ENCODE results near the gene PRDM8.

PRDM8 gene

GRCh38 chr4:80189581-80189955 lies 7.7 kb upstream of the PRDM8 start:
- Histone ChIP-seq H3K4me2 (ENCODE audit: low read length) (no peak overlapping the region), H3K27me3 (ENCODE audit: low read depth, low read length) (peaks cover 12% of the 10 kb centered on the region), H3K9ac (ENCODE audit: low read length) (no peak overlapping the region), H3K4me3 (ENCODE audit: low read length) (no peak overlapping the region), H4K20me1 (ENCODE audit: insufficient read depth, low read length) (no peaks in the 10 kb centered on the region), H2AFZ (ENCODE audit: low read depth, low read length) (no peak overlapping the region), H3K27ac (ENCODE audit: low read length) (no peak overlapping the region), H3K9me3 (ENCODE audit: insufficient read depth, low read length) (no peaks in the 10 kb centered on the region), H3K79me2 (ENCODE audit: low read length) (no peaks in the 10 kb centered on the region), H3K4me1 (ENCODE audit: low read length) (peaks cover 6% of the 10 kb centered on the region; the same call in 1 of the 2 replicates), H3K36me3 (replicated peaks; ENCODE audit: low read depth, low read length) (no peaks in the 10 kb centered on the region)
- TF ChIP-seq EZH2phosphoT487 (IDR thresholded peaks at IDR 0.05; ENCODE audit: low read depth) (no peak), CTCF (IDR thresholded peaks at IDR 0.05; ENCODE audit: low read depth, low read length) (no peak)

GRCh38 chr4:80189956-80190677 lies 7.2 kb upstream of the PRDM8 start:
- Histone ChIP-seq H3K9ac (ENCODE audit: low read length) (no peak overlapping the region), H3K79me2 (ENCODE audit: low read length) (no peaks in the 10 kb centered on the region), H3K27me3 (ENCODE audit: low read depth, low read length) (peaks cover 10% of the 10 kb centered on the region), H3K4me1 (ENCODE audit: low read length) (peaks cover 3% of the 10 kb centered on the region; the same call in 1 of the 2 replicates), H3K4me2 (ENCODE audit: low read length) (no peak overlapping the region), H4K20me1 (ENCODE audit: insufficient read depth, low read length) (no peaks in the 10 kb centered on the region), H2AFZ (ENCODE audit: low read depth, low read length) (no peak overlapping the region), H3K27ac (ENCODE audit: low read length) (no peak overlapping the region), H3K4me3 (ENCODE audit: low read length) (no peak overlapping the region), H3K36me3 (replicated peaks; ENCODE audit: low read depth, low read length) (no peaks in the 10 kb centered on the region), H3K9me3 (ENCODE audit: insufficient read depth, low read length) (no peaks in the 10 kb centered on the region)
- no peak for TF ChIP-seq CTCF (IDR thresholded peaks at IDR 0.05; ENCODE audit: low read depth, low read length)

- no peaks in the 10 kb centered on the region for H3K27me3 ChIP-seq (ENCODE audit: low read depth, low read length)
- H2AFZ ChIP-seq (ENCODE audit: low read depth, low read length): no peak overlapping the region
These were observed 4.9 kb upstream of the PRDM8 start for GRCh38 chr4:80192252-80192866.

More at GRCh38 chr4:80192252-80192866, 4.9 kb upstream of the PRDM8 start:
- no peaks in the 10 kb centered on the region for H3K79me2 ChIP-seq (ENCODE audit: low read length)
- no peaks in the 10 kb centered on the region for H3K36me3 ChIP-seq (replicated peaks; ENCODE audit: low read depth, low read length)
- H3K4me1 ChIP-seq (ENCODE audit: low read length): no peaks in the 10 kb centered on the region
- H3K4me2 ChIP-seq (ENCODE audit: low read length): no peak overlapping the region
- H3K9me3 ChIP-seq (ENCODE audit: insufficient read depth, low read length): no peaks in the 10 kb centered on the region
- H4K20me1 ChIP-seq (ENCODE audit: insufficient read depth, low read length): no peaks in the 10 kb centered on the region
- no peak overlapping the region for H3K27ac ChIP-seq (ENCODE audit: low read length)
- TF ChIP-seq EZH2phosphoT487 (IDR thresholded peaks at IDR 0.05; ENCODE audit: low read depth) (no peak), CTCF (IDR thresholded peaks at IDR 0.05; ENCODE audit: low read depth, low read length) (no peak)
- no peak overlapping the region for H3K4me3 ChIP-seq (ENCODE audit: low read length)
- H3K9ac ChIP-seq (ENCODE audit: low read length): no peak overlapping the region
